Fibroblast of lung (primary cell): ENCODE results near the gene ELOVL5. TPM values are rescaled to one million over a fixed set of nuclear protein-coding genes. Genes with fewer than 3 reads are reported as not detected.
"Not testable (repeated sequence)": the region's sequence is repeated elsewhere in the genome, so short reads cannot be mapped to it uniquely, and the experiment has no call there.

Experiments used
- DNase-seq, 2 donors: peaks; one replicate each; pipeline versions ENCODE4 v3.0.0 to v3.0.0-alpha.2; 2010; ENCODE audit warnings: low read depth in 2 of 2
- H2AFZ ChIP-seq: 2 replicates; pipeline ENCODE4 v1.5.1; 2012; ENCODE audit warnings: low read length, control low read depth, inconsistent platforms
- H3K27ac ChIP-seq: 2 replicates; pipeline ENCODE4 v1.5.1; 2011; ENCODE audit warnings: low read length, control low read depth; ENCODE audit not compliant: insufficient read depth
- H3K27me3 ChIP-seq: 2 replicates; pipeline ENCODE4 v1.5.1; 2011; ENCODE audit warnings: mild to moderate bottlenecking, low read length; ENCODE audit not compliant: control insufficient read depth, insufficient read depth
- H3K36me3 ChIP-seq: 2 replicates; pipeline ENCODE4 v1.5.1; 2011; ENCODE audit warnings: low read length; ENCODE audit not compliant: control insufficient read depth, insufficient read depth
- H3K4me1 ChIP-seq: 2 replicates; pipeline ENCODE4 v1.5.1; 2011; ENCODE audit warnings: low read length; ENCODE audit not compliant: control insufficient read depth, insufficient read depth; ENCODE audit errors: extremely low read depth
- H3K4me2 ChIP-seq: 2 replicates; pipeline ENCODE4 v1.5.1; 2011; ENCODE audit warnings: low read length, control low read depth; ENCODE audit not compliant: insufficient read depth; ENCODE audit errors: extremely low read depth
- H3K4me3 ChIP-seq, 4 experiments: fragments of 200-600 bp in 1 of 4; sonication (generic) in 1 of 4; replicated peaks in 1 of 4; 2 replicates each; pipeline ENCODE4 v1.5.1; 2011 to 2016; ENCODE audit warnings: low read length in 4 of 4, low read depth in 3 of 4, mild to moderate bottlenecking in 3 of 4, control low read depth in 2 of 4, inconsistent platforms in 1 of 4, mixed read lengths in 1 of 4; ENCODE audit not compliant: insufficient read depth in 1 of 4; ENCODE audit errors: control extremely low read depth in 1 of 4
- H3K79me2 ChIP-seq: 2 replicates; pipeline ENCODE4 v1.5.1; 2012; ENCODE audit warnings: mild to moderate bottlenecking, low read length, inconsistent platforms; ENCODE audit not compliant: control insufficient read depth, insufficient read depth
- H3K9ac ChIP-seq: 2 replicates; pipeline ENCODE4 v1.5.1; 2011; ENCODE audit warnings: mild to moderate bottlenecking, low read length, control low read depth; ENCODE audit not compliant: insufficient read depth
- H3K9me3 ChIP-seq: 2 replicates; pipeline ENCODE4 v1.5.1; 2012; ENCODE audit warnings: low read depth, low read length; ENCODE audit not compliant: control insufficient read depth, insufficient read depth
- H4K20me1 ChIP-seq: 2 replicates; pipeline ENCODE4 v1.5.1; 2011; ENCODE audit warnings: low read length; ENCODE audit not compliant: control insufficient read depth, insufficient read depth; ENCODE audit errors: extremely low read depth
- EZH2 ChIP-seq: IDR thresholded peaks from 2 replicates; pipeline ENCODE4 v1.5.1; 2012; ENCODE audit warnings: low read length, control low read depth, mild to moderate bottlenecking; ENCODE audit errors: missing control alignments
- polyA plus RNA-seq, 2 donors: library from polyadenylated mRNA; depleted of rRNA in 1 of 2; stranded (reverse) in 1 of 2; unstranded in 1 of 2; fragments of >200 nt; gene quantifications; 2 replicates each; pipeline ENCODE4 v1.2.1, GENCODE V29; 2011 to 2012; ENCODE audit warnings: missing spikeins in 1 of 2
- total RNA-seq: library from RNA; depleted of rRNA; stranded (reverse); fragments of >200 nt; gene quantifications from 2 replicates; pipeline ENCODE4 v1.2.1, GENCODE V29; 2014
- TF ChIP-seq, protein P1 (sequence below), 2 donors: IDR thresholded peaks in 1 of 2; conservative IDR thresholded peaks in 1 of 2; 1 replicate in 1 of 2; 2 replicates in 1 of 2; pipeline ENCODE4 v1.5.1; 2011 to 2012; ENCODE audit warnings: low read length in 2 of 2, control low read depth in 1 of 2, inconsistent platforms in 1 of 2, low read depth in 1 of 2, mild to moderate bottlenecking in 1 of 2

Gene ELOVL5
- total and polyA plus RNA-seq, 2 donors (not counting 1 experiment from before 2014, with no cell fraction given) = 67.7 to 96.7 TPM

DNA sequence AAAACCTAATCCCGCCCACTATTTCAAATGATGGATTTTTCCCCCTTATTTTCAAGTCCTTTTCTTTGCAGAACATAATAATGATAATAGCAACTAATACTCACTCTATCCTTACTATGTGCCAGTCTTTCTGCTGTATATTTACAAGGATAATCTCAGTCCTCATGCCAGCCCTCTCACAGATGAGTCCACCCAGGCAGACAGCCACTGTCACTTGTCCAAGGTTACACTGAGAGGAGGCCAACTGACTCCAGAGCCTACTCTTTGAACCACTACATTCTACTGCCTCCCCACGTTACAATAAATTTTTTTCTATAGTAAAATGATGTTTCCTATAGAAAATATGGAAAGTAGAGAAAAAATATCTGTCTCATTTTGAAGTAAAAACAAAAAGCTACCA, 30.9 kb downstream of the ELOVL5 start:
- Histone ChIP-seq H2AFZ (no peak overlapping the region), H3K27me3 (no peaks in the 10 kb centered on the region), H3K4me1 (peaks cover 10% of the 10 kb centered on the region), H3K27ac (no peak overlapping the region), H4K20me1 (no peaks in the 10 kb centered on the region), H3K9ac (no peak overlapping the region), H3K4me3 (no peak overlapping the region), H3K36me3 (no peaks in the 10 kb centered on the region), H3K4me2 (no peak overlapping the region), H3K79me2 (peaks cover 29% of the 10 kb centered on the region), H3K9me3 (no peaks in the 10 kb centered on the region)
- no peak for DNase-seq
- no peak for TF ChIP-seq EZH2

DNA sequence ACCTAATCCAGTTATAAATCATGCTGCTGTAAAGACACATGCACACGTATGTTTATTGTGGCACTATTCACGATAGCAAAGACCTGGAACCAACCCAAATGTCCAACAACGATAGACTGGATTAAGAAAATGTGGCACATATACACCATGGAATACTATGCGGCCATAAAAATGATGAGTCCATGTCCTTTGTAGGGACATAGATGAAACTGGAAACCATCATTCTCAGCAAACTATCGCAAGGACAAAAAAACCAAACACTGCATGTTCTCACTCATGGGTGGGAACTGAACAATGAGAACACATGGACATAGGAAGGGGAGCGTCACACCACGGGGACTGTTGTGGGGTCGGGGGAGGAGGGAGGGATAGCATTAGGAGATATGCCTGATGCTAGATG, 31.5 kb downstream of the ELOVL5 start:
- H3K9ac ChIP-seq, H3K4me1 ChIP-seq, H3K4me2 ChIP-seq, DNase-seq, H3K36me3 ChIP-seq, H3K27me3 ChIP-seq, H4K20me1 ChIP-seq, H3K9me3 ChIP-seq, H3K27ac ChIP-seq, H3K4me3 ChIP-seq, H2AFZ ChIP-seq: not testable (repeated sequence)
- H3K79me2 ChIP-seq = peaks cover 30% of the 10 kb centered on the region

DNA sequence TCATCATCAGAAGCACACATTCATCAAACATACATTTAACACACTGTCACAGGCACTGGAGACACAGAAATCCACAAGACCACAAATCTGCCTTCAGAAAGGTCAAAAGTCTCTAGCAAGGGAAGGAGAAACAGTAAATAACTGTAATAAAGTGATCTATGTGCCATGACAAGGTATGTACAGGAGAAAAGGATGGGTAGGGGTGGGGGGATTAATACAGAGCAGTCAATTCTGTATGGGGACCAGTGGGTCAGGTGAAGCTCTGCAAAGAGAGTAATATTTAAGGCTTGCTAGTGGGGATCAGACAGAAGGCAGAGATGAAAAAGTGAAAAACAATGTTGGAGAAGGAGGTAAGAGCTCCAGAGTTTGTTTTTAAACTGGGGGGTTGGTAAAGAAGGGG, 32.6 kb downstream of the ELOVL5 start:
- no peak overlapping the region for H3K4me2 ChIP-seq
- no peak for DNase-seq
- H4K20me1 ChIP-seq = no peaks in the 10 kb centered on the region
- H2AFZ ChIP-seq = no peak overlapping the region
- H3K36me3 ChIP-seq = no peaks in the 10 kb centered on the region
- peaks cover 3% of the 10 kb centered on the region for H3K4me1 ChIP-seq
- no peak overlapping the region for H3K27ac ChIP-seq
- H3K9ac ChIP-seq = no peak overlapping the region
- TF ChIP-seq, protein P1, sequence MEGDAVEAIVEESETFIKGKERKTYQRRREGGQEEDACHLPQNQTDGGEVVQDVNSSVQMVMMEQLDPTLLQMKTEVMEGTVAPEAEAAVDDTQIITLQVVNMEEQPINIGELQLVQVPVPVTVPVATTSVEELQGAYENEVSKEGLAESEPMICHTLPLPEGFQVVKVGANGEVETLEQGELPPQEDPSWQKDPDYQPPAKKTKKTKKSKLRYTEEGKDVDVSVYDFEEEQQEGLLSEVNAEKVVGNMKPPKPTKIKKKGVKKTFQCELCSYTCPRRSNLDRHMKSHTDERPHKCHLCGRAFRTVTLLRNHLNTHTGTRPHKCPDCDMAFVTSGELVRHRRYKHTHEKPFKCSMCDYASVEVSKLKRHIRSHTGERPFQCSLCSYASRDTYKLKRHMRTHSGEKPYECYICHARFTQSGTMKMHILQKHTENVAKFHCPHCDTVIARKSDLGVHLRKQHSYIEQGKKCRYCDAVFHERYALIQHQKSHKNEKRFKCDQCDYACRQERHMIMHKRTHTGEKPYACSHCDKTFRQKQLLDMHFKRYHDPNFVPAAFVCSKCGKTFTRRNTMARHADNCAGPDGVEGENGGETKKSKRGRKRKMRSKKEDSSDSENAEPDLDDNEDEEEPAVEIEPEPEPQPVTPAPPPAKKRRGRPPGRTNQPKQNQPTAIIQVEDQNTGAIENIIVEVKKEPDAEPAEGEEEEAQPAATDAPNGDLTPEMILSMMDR (conservative IDR thresholded peaks at IDR 0.05 in 1 of 2, IDR thresholded peaks at IDR 0.05 in 1 of 2; ENCODE audit: low read depth in 1 of 2, low read length in 2 of 2) = no peak
- no peak for TF ChIP-seq EZH2
- peaks cover 29% of the 10 kb centered on the region for H3K79me2 ChIP-seq
- no peak overlapping the region for H3K4me3 ChIP-seq
- H3K27me3 ChIP-seq = no peaks in the 10 kb centered on the region
- no peaks in the 10 kb centered on the region for H3K9me3 ChIP-seq

DNA sequence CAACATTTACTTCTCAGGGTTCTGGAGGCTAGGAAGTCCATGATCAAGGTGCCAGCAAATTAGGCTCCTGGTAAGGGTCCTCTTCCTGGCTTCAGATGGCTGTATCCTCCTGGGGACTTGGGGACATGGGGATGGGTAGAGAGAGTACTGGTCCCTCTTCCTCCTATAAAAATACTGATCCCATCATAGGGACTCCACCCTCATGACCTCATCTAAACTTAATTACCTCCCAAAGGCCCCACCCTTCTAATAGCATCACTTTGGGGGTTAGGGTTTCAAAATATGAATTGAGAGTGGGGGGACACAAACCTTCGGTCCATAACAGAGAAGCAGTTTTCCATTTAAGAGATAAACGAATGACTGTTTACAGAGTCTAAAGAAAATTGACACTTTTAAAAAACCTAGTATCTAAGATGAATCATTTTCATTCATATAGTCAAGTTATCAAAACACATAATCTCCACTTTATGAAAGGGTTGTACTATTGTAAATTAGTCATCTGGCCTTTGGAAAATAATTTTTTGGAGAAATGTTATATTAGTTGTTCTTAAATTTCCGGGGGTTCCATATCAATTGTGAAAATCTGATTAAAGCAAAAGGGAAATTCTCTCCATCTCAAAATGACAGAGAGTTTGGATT, 33.5 kb downstream of the ELOVL5 start:
- Histone ChIP-seq H3K79me2 (peaks cover 27% of the 10 kb centered on the region), H4K20me1 (no peaks in the 10 kb centered on the region), H3K4me3 (no peak overlapping the region), H3K27me3 (no peaks in the 10 kb centered on the region), H3K9me3 (no peaks in the 10 kb centered on the region), H3K4me1 (no peaks in the 10 kb centered on the region), H3K36me3 (no peaks in the 10 kb centered on the region), H3K9ac (no peak overlapping the region), H3K4me2 (no peak overlapping the region), H2AFZ (no peak overlapping the region), H3K27ac (no peak overlapping the region)
- no peak for TF ChIP-seq EZH2
- TF ChIP-seq, protein P1 (conservative IDR thresholded peaks at IDR 0.05 in 1 of 2, IDR thresholded peaks at IDR 0.05 in 1 of 2; ENCODE audit: low read depth in 1 of 2, low read length in 2 of 2) = no peak
- no peak for DNase-seq
